ENCODE measurements around the gene SORBS1. TPM values are rescaled to one million over a fixed set of nuclear protein-coding genes. Genes with fewer than 3 reads are reported as not detected.
A peak's percentile ranks its signal among the peaks of the same experiment; 100 is the strongest.

SORBS1 gene
- total RNA-seq, 1 experiment from 2014 or later: 2.7 TPM

DNA sequence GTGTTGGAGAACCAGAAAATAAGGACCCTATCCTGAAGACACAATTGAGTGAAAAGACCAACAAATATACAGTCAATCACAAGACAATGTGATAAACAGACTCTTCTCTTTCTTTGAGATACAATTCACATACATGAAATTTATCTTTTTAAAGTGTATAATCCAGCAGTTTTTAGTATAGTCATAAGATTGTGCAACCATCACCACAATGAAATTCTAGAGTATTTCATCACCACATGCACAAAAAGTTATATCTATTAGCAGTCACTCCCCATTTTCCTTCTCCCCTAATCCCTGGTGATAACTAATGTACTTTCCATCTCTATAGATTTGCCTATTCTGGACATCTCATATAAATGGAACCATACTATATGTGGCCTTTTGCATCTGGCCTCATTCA lies 8.2 kb upstream of the SORBS1 start:
- in situ Hi-C loops (cut with HindIII; ENCODE audit: low pct_unique_long_range_greater_than_20kb, low sequenced_read_pairs): no loop called here
- no peak for DNase-seq (ENCODE audit: low read depth)

DNA sequence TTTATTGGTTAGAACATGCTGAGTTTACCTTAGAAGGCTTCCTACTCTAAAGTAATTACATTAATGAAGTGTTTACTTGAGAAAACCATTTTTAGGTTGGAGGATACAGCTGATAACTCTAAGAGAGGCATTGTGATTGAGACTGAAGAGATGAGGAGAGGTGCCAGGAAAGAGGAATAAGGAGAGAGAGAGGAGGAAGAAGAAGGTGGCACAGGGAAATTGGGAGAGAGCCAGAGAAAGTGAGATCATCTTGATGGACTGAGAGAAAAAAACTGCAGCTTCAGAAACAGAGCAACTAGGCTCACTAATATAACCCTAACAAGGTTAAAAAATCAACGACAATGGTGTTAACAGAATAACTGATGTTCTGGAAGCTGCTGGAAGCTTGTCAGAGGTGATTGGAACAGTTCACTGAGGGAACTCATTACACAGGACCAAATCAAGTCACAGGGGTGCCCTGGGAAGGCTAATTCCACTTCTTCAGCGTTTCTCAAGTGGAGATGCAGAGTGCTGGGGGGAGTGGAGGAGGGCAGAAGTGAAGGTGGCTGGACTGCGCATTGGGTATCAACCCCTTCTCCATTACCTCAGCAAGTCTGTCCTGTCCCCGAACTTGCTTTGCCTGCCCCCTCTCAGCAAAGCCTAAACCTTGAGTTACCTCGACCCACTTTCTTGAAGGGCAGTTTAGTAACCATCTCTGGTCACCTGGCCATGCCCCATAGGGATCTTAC lies 6.9 kb upstream of the SORBS1 start:
- DNase-seq (ENCODE audit: low read depth): peak; percentile 24
- in situ Hi-C loops (cut with HindIII; ENCODE audit: low pct_unique_long_range_greater_than_20kb, low sequenced_read_pairs): no loop called here

DNA sequence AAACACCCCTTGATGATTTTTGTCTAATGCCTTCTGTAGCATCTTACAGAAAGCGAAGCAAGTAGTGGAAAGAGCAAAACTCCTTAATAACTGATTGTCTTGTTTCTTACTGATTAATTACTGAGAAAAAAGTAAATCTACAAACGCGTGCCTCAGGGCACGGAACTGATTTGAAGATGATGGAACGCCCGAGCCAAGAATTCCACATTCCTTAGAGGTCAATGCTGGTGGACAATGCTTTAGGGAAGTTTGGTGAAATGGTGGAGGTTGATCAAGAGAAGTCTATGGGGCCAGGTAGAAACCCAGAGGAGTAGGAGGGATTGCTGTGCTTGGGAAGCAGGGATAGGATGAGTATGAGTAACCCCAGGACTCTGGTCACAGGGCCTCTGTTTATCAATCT lies 5.0 kb upstream of the SORBS1 start:
- DNase-seq (ENCODE audit: low read depth): no peak
- in situ Hi-C loops (cut with HindIII; ENCODE audit: low pct_unique_long_range_greater_than_20kb, low sequenced_read_pairs): no loop called here

GRCh38 chr10:95565336-95565735 lies 4.2 kb upstream of the SORBS1 start:
- no peak for DNase-seq (ENCODE audit: low read depth)
- in situ Hi-C loops (cut with HindIII; ENCODE audit: low pct_unique_long_range_greater_than_20kb, low sequenced_read_pairs): no loop called here

DNA sequence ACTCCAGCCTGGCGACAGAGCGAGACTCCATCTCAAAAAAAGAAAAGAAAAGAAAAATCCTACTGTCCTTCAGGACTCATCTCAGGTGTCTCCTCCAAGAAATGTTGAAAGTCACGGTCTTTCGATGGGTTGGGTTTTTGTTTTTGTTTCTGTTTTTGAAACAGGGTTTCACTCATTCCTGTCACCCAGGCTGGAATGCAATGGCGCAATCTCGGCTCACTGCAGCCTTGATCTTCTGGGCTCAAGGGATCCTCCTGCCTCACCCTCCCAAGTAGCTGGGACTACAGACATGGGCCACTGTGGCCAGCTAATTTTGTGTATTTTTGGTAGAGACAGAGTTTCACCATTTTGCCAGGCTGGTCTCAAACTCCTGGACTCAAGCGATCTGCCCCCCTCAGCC lies 3.1 kb upstream of the SORBS1 start:
- in situ Hi-C loops (cut with HindIII; ENCODE audit: low pct_unique_long_range_greater_than_20kb, low sequenced_read_pairs): no loop called here
- no peak for DNase-seq (ENCODE audit: low read depth)

GRCh38 chr10:95562341-95562965 lies 1.3 kb upstream of the SORBS1 start:
- in situ Hi-C loops (cut with HindIII; ENCODE audit: low pct_unique_long_range_greater_than_20kb, low sequenced_read_pairs): no loop called here
- DNase-seq (ENCODE audit: low read depth): no peak

DNA sequence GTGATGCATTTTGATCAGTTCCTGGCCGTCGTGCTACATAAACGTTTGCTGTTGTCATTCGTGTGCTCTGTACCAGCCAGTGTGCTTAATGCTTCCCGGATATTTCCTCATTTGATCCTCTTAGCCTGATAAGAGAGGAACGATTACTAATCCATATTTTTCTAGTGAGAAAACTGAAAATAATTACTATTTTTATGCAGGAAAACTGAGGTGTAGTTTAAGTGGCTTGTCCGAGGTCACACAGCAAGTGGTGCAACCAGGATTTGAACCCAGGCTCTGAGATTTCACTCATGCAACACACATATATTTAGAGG lies 650 bp upstream of the SORBS1 start:
- in situ Hi-C loops (cut with HindIII; ENCODE audit: low pct_unique_long_range_greater_than_20kb, low sequenced_read_pairs): no loop called here
- no peak for DNase-seq (ENCODE audit: low read depth)

- peak; percentile 33 for DNase-seq (ENCODE audit: low read depth)
- in situ Hi-C loops (cut with HindIII; ENCODE audit: low pct_unique_long_range_greater_than_20kb, low sequenced_read_pairs): no loop called here
These were observed 644 bp downstream of the SORBS1 start for GRCh38 chr10:95560278-95561176.

DNA sequence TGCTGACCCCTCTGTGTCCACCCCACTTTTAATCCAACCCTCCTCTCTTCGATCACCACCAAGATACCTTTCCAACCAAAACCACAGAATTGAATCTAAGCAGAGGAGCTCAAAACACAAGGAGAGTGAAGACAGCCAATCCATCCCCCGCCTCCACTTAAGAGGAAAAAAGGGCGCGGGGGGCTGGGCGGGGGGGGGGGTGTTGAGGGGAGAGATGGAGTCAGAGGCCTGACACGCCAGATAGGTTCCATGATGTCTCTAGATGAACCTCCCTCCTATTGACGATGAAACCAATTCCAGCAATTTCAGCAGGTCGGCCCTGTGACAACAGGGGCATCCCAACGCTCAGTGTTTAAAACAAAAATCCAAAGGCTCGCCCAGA lies 1.3 kb downstream of the SORBS1 start:
- DNase-seq (ENCODE audit: low read depth): no peak
- in situ Hi-C loops (cut with HindIII; ENCODE audit: low pct_unique_long_range_greater_than_20kb, low sequenced_read_pairs): no loop called here

- DNase-seq (ENCODE audit: low read depth): no peak
- in situ Hi-C loops (cut with HindIII; ENCODE audit: low pct_unique_long_range_greater_than_20kb, low sequenced_read_pairs): no loop called here
These were observed 1.7 kb downstream of the SORBS1 start for GRCh38 chr10:95559471-95559870.

DNA sequence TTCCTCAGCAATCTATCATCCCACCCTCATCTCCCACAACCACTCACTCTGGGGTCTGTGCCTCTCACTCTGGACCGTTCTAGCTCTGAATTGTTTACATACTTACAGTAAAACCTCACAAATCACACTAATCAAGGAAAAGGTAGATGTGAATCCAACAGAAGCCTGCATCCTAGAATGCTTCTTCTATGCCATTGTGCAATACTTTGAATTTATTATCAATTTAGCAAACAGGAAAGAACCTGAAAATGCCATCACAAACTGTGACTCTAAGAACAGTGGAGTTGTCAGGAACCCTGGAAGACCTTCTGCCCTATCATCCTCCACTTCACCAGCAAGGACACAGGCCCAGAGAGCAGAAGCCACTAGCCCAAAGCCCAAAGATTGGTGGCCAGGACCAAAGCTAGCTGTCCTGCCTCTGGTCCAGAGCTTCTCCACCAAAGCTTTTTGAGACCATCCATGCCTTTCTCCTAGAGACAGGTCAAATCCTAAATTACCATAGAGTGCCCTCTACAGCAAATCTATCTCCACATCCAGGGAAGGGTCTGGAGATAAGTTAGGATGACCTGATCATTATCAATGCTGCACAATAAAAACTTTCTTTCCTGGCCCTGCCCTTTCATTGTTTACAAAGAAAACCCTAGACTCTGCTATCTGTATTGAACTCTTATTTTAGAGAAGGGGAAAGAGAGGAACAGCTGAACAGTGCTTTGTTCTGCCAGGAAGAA lies 2.4 kb downstream of the SORBS1 start:
- in situ Hi-C loops (cut with HindIII; ENCODE audit: low pct_unique_long_range_greater_than_20kb, low sequenced_read_pairs): no loop called here

DNA sequence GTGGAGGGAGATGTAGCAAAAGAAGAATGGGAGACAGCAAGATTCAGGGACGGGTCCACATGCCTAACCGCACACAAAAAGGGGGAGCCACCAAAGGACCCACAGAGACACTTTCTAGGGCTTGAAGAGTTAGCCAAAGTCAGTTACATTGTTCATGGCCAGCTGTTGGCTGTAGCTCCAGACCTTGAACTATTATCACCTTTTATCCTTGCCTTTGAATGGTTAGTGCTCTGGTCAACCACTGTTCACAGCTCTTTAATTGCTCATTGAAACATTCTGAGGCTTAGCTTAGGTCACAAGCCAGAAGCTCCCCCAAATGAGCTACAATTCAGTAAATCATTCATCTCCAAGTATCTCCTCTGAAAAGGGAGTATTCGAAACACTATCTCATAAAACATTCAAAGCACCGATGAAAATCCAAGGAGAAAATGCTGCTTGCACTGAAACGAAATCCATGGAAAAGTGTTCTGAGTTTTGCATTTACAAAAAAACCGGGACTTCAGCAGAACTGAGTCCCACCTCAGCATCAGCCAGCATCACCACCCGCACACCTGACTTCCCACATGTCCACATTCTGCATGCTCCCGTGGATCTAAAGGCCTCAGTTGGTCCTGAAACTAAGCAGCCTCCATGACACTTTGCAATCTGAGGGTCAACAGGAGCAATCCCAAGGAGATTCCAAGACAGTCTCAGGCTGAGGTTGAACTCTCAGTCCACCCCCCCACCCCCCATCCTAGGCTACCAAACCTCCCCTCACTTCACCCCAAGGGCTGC lies 4.0 kb downstream of the SORBS1 start:
- DNase-seq (ENCODE audit: low read depth): no peak
- in situ Hi-C loops (cut with HindIII; ENCODE audit: low pct_unique_long_range_greater_than_20kb, low sequenced_read_pairs): no loop called here

More for the DNA sequence above, 2.4 kb downstream of the SORBS1 start:
- no peak for DNase-seq (ENCODE audit: low read depth)

GRCh38 chr10:95553674-95554073 lies 7.5 kb downstream of the SORBS1 start:
- in situ Hi-C loops (cut with HindIII; ENCODE audit: low pct_unique_long_range_greater_than_20kb, low sequenced_read_pairs): no loop called here
- no peak for DNase-seq (ENCODE audit: low read depth)

DNA sequence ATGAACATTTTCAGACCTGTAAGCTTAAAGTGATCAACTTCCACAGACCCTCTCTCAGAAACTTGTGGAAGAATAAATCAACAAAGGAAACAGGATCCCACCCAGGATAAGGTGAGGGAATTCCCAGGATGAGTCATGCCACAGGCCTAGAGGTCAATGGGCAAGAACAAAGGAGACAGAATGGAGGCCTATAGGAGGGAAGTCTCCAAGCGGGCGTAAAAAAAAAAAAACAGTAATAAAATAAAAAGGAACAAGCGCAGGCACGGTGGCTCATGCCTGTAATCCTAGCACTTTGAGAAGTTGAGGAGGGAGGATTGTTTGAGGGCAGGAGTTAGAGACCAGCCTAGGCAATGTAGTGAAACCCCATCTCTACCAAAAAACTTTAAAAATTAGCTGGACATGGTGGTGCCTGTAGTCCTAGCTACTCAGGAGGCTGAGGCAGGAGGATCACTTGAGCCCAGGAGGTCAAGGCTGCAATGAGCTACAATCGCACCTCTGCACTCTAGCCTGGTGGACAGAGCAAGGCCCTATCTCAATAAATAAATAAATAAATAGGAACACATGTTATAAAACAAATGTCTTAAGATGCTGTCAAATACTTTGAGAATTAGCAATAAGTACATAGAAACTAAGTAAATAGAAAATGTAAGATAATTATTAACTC lies 8.4 kb downstream of the SORBS1 start:
- in situ Hi-C loops (cut with HindIII; ENCODE audit: low pct_unique_long_range_greater_than_20kb, low sequenced_read_pairs): no loop called here

GRCh38 chr10:95550073-95550672 lies 11.0 kb downstream of the SORBS1 start:
- in situ Hi-C loops (cut with HindIII; ENCODE audit: low pct_unique_long_range_greater_than_20kb, low sequenced_read_pairs): no loop called here
- peak; percentile 39 for DNase-seq (ENCODE audit: low read depth)

More for the DNA sequence above, 8.4 kb downstream of the SORBS1 start:
- peak; percentile 87 for DNase-seq (ENCODE audit: low read depth)

DNA sequence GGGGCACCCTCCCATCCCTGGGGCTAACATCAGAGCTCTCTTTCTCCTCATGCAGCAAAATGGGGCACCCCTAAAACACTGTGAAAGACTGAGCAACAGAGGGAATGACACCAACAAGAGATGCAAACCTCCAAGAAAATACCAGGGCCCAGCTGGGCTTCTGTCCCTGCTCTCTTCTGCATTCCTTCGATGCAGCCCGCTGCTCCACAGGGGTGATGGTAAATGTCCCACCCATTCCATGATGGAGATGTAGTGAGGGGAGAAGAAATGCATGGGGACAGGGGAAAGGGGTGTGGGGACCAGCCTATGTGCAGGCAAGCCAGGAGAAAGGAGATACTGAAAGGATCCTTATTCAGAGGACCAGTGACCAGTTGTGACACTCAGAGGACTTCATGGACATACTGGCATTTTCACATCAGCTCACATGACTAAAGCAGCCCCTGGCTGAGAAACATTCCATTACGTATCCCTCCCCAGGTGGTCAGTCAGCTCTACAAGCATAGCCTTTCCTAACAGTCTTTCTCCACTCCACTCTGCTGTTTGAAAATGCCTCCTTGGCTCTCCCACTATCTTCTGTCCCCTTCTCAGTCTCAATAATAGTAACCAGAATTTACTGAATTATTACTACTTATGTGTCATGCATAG lies 13.3 kb downstream of the SORBS1 start:
- no peak for DNase-seq (ENCODE audit: low read depth)
- in situ Hi-C loops (cut with HindIII; ENCODE audit: low pct_unique_long_range_greater_than_20kb, low sequenced_read_pairs): no loop called here

DNA sequence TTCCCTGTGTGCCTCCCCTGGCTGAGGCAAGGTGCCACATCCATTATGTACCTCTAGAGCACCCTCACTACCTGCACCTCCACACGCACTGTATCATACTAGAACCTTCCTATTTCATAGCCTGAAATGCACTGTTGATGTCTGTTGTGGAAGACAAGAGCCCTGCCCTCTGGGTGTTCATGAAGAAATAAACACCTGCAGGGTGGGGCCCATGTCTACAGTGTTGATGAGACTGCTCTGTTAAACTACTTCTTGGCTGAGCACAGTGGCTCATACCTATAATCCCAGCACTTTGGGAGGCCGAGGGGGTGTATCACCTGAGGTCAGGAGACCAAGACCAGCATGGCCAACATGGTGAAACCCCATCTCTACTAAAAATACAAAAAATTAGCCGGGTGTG lies 14.0 kb downstream of the SORBS1 start:
- DNase-seq (ENCODE audit: low read depth): no peak
- in situ Hi-C loops (cut with HindIII; ENCODE audit: low pct_unique_long_range_greater_than_20kb, low sequenced_read_pairs): no loop called here
